Globus pallidus (tissue), 1 donor: Measurements from ENCODE around the gene GPR149.
A peak's percentile ranks its signal among the peaks of the same experiment; 100 is the strongest.

Experiments
- DNase-seq: peaks from one replicate; pipeline ENCODE4 v3.0.0-alpha.2; 2015; ENCODE audit warnings: low spot score

GPR149 gene

GRCh38 chr3:154338570-154338969 lies 91.4 kb downstream of the GPR149 start:
- DNase-seq, result no peak

GRCh38 chr3:154338008-154338407 lies 92.0 kb downstream of the GPR149 start:
- DNase-seq, result no peak

- peak; percentile 17 for DNase-seq
These were observed 95.0 kb downstream of the GPR149 start for GRCh38 chr3:154334973-154335420.

GRCh38 chr3:154327871-154328270 lies 102.1 kb downstream of the GPR149 start:
- DNase-seq, result no peak

- peak; percentile 17 for DNase-seq
These were observed 105.1 kb downstream of the GPR149 start for GRCh38 chr3:154324919-154325318.

GRCh38 chr3:154323891-154324738 lies 105.9 kb downstream of the GPR149 start, which contains the start of gene DHX36:
DHX36 (minus strand) TSS chr3:154324487; CDS start chr3:154324416, 71 bp downstream.
- peak; percentile 87 for DNase-seq

- DNase-seq, result no peak
These were observed 112.8 kb downstream of the GPR149 start for GRCh38 chr3:154316974-154317767.

- DNase-seq, result no peak
These were observed 115.8 kb downstream of the GPR149 start for GRCh38 chr3:154314152-154314551.

GRCh38 chr3:154310840-154311239 lies 119.2 kb downstream of the GPR149 start:
- DNase-seq, result no peak

- DNase-seq, result no peak
These were observed 122.6 kb downstream of the GPR149 start for GRCh38 chr3:154307363-154307762.

GRCh38 chr3:154304936-154305335 lies 125.1 kb downstream of the GPR149 start:
- no peak for DNase-seq

GRCh38 chr3:154304116-154304786 lies 125.7 kb downstream of the GPR149 start:
- DNase-seq, result no peak

- no peak for DNase-seq
These were observed 128.4 kb downstream of the GPR149 start for GRCh38 chr3:154301561-154301960.

- DNase-seq, result peak; percentile 51
These were observed 136.0 kb downstream of the GPR149 start for GRCh38 chr3:154294016-154294415.

GRCh38 chr3:154290187-154290586 lies 139.8 kb downstream of the GPR149 start:
- DNase-seq, result no peak
